Right lobe of liver (tissue), 6 donors: Measurements from ENCODE around the gene BMERB1. TPM values are rescaled to one million over a fixed set of nuclear protein-coding genes. Genes with fewer than 3 reads are reported as not detected.
A peak's percentile ranks its signal among the peaks of the same experiment; 100 is the strongest.

Source experiments
- ATAC-seq, 4 donors: fragments of 200-7000 bp; cut with Tn5 transposase; one replicate each; pipeline ENCODE4 v1.9.1; 2020; ENCODE audit warnings: mild to moderate bottlenecking in 4 of 4, moderate library complexity in 4 of 4
- DNase-seq, 3 donors: peaks; one replicate each; pipeline ENCODE4 v3.0.0-alpha.2; 2020
- H3K27ac ChIP-seq, 3 donors: fragments of 200-600 bp; one replicate each; pipeline ENCODE4 v1.8.0; 2022
- H3K27me3 ChIP-seq, 2 donors: fragments of 200-600 bp; one replicate each; pipeline ENCODE4 v1.8.0; 2022
- H3K36me3 ChIP-seq, 4 donors: fragments of 200-600 bp; sonication (generic) in 1 of 4; one replicate each; pipeline versions ENCODE4 v1.5.1 to v1.8.0; 2017 to 2022; ENCODE audit warnings: control low read depth in 1 of 4
- H3K4me1 ChIP-seq, 4 donors: fragments of 200-600 bp; sonication (generic) in 1 of 4; one replicate each; pipeline versions ENCODE4 v1.5.1 to v1.8.0; 2017 to 2022; ENCODE audit warnings: control low read depth in 1 of 4
- H3K4me3 ChIP-seq, 3 donors: fragments of 200-600 bp; one replicate each; pipeline ENCODE4 v1.8.0; 2022
- H3K9me3 ChIP-seq, 4 donors: fragments of 200-600 bp; sonication (generic) in 1 of 4; one replicate each; pipeline versions ENCODE4 v1.5.1 to v1.8.0; 2017 to 2022; ENCODE audit warnings: control low read depth in 1 of 4
- CTCF ChIP-seq, 4 donors: fragments of 200-600 bp in 3 of 4; fragments of 450-650 bp in 1 of 4; IDR thresholded peaks; one replicate each; pipeline versions ENCODE4 v1.5.1 to v1.8.0; 2016 to 2022; ENCODE audit warnings: antibody characterized with exemption in 4 of 4, mild to moderate bottlenecking in 2 of 4
- POLR2A ChIP-seq: fragments of 450-650 bp; IDR thresholded peaks from one replicate; pipeline ENCODE4 v1.6.1; 2017; ENCODE audit warnings: antibody characterized with exemption, mild to moderate bottlenecking
- WGBS: methylation state at CpG from one replicate; pipeline ENCODE4 v1.1.6; 2018; ENCODE audit warnings: low coverage, low lambda C conversion rate; ENCODE audit not compliant: insufficient coverage; ENCODE audit errors: missing lambda C conversion rate; 5-methylcytosine and 5-hydroxymethylcytosine counted together
- intact Hi-C, 2 donors: fragments of 100-400 bp; cut with DNase I; formaldehyde crosslinking; loops; one replicate each; pipeline versions ENCODE4 v1.11.2 to v1.14.1; 2022
- total RNA-seq, 6 experiments: library from RNA; depleted of rRNA in 2 of 6; stranded (reverse); fragments of >200 nt in 2 of 6; fragmentation: NEBNext Ultra II Directional in 3 of 6; extraction: Animal tissue kit (Norgen Biotek cat#: 25700) in 3 of 6; gene quantifications; one replicate each; pipeline versions ENCODE4 v1.1.0 to v1.2.4, GENCODE V29; 2016 to 2023
- donor health status: DM: no; HTN: yes; CAD: no.
- donor health status: DM: no; HTN: no; CAD: no.
- donor health status: DM: no; HTN: no; CAD: no.
- donor health status: DM: no; HTN: yes; CAD: no.
- donor health status: DM: no; HTN: yes; CAD: no.

The BMERB1 gene
- total RNA-seq, 6 experiments from 2014 or later = 7.0 to 24.0 (median 10.5) TPM

GRCh38 chr16:15585956-15586355 is 151.6 kb downstream of the BMERB1 start:
- H3K9me3 ChIP-seq = no peaks in the 10 kb centered on the region
- H3K4me1 ChIP-seq = peaks cover 0 to 4% (median 0%) of the 10 kb centered on the region in 4 donors
- H3K36me3 ChIP-seq = peaks cover 0 to 6% (median 2%) of the 10 kb centered on the region in 4 donors
- no peak for TF ChIP-seq POLR2A
- TF ChIP-seq CTCF (IDR thresholded peaks at IDR 0.05) = no peak
- H3K27me3 ChIP-seq = no peaks in the 10 kb centered on the region
- no peak overlapping the region for H3K27ac ChIP-seq
- ATAC-seq (no peak), DNase-seq (no peak)
- H3K4me3 ChIP-seq = no peak overlapping the region
- intact Hi-C loops = no loop called here
- 80% methylated on average over 1 of the region's 1 CpG for WGBS

DNA sequence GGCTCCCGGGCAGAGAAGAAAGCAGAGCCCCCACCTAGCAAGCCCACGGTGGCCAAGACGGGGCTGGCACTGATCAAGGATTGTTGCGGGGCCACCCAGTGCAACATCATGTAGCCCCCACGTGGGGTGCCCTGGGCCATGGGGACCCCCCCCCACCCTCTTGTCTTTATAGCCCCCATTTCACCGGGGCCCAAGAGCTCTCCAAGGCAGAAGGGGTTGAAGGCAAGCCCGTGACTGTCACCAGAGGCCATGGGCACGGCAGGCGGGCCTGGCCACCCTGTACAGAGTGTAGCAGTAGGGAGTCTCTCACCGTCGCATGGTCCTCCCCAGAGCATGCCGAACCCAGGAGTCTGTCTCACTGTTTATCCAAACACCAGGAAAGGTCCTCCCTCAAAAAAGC is 152.3 kb downstream of the BMERB1 start:
- DNase-seq (no peak), ATAC-seq (no peak)
- intact Hi-C loops = no loop called here
- Histone ChIP-seq H3K27me3 (no peaks in the 10 kb centered on the region), H3K36me3 (peaks cover 0 to 3% (median 0%) of the 10 kb centered on the region in 4 donors), H3K4me3 (no peak overlapping the region), H3K9me3 (no peaks in the 10 kb centered on the region), H3K27ac (no peak overlapping the region), H3K4me1 (peaks cover 0 to 4% (median 0%) of the 10 kb centered on the region in 4 donors)
- no CpG with 5 or more reads among the region's 12 CpGs for WGBS
- no peak for TF ChIP-seq CTCF (IDR thresholded peaks at IDR 0.05)

DNA sequence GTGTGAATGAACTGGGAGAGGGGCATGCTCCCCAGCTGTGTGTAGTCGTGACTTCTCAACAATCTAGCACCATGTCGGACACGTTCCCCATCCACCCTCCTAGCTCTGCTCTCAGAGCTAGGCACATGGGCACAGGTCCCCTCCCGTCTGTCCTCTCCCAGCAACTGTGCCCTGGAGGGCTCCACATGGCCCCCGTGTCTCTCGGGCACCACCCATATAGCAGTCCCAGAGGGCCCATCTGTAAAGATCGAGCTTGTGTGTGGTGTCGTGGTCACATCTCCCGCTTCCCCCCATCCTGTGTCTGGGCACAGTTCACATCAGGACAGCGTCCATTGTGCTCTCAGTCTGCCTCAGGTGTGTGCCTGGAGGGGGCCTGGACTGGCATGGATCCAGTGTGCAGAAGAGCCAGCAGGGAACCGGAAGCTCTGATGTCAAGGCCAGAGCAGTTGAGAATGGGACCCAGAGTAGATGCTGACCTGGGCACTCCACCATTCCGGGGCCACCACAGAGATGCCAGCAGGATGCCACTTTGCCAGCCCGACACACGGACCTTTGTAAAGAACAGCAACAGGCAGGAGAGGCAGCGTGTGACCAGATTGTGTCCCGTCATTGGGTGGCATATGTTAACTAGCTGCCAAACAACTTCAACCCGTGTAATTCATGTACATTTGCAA is 152.9 kb downstream of the BMERB1 start:
- Histone ChIP-seq H3K9me3 (no peaks in the 10 kb centered on the region), H3K27me3 (no peaks in the 10 kb centered on the region), H3K27ac (no peak overlapping the region), H3K36me3 (no peaks in the 10 kb centered on the region), H3K4me1 (peaks cover 0 to 4% (median 0%) of the 10 kb centered on the region in 4 donors), H3K4me3 (no peak overlapping the region)
- no peak for ATAC-seq
- DNase-seq = no peak
- TF ChIP-seq POLR2A (no peak), CTCF (IDR thresholded peaks at IDR 0.05) (no peak)
- WGBS = 100% methylated on average over 4 of the region's 17 CpGs
- intact Hi-C loops = no loop called here

DNA sequence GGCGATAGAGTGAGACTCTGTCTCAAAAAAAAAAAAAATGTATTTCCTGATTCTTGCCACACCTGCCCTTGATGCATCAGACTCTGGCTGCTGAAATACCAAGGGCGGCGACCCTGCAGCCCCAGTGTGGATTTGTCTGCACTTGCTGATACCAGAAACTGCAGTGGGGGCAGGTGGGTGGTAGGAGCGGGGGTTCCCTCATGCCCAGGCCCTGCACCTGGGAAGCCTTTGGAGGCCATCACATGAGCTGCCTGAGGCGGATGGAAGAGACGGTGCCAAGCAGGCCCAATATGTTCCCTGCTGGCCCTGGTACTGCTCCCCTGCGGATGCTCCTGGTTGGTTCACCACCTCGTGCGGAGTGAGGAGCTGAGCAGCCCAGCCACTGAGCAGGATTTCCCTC is 157.9 kb downstream of the BMERB1 start:
- Histone ChIP-seq H3K27ac (peak overlapping the region in 1 of 3 donors; percentile 16), H3K4me1 (peaks cover 0 to 6% (median 2%) of the 10 kb centered on the region in 4 donors), H3K36me3 (peaks cover 0 to 14% (median 5%) of the 10 kb centered on the region in 4 donors), H3K27me3 (no peaks in the 10 kb centered on the region), H3K9me3 (no peaks in the 10 kb centered on the region), H3K4me3 (no peak overlapping the region)
- no peak for DNase-seq
- no peak for ATAC-seq
- 54% methylated on average over 2 of the region's 9 CpGs for WGBS
- intact Hi-C loops = no loop called here
- no peak for TF ChIP-seq POLR2A
- TF ChIP-seq CTCF (IDR thresholded peaks at IDR 0.05) = no peak
